Cardiac muscle cell (in vitro differentiated cells and primary cell): Measurements from ENCODE around the gene FANCI. TPM values are rescaled to one million over a fixed set of nuclear protein-coding genes. Genes with fewer than 3 reads are reported as not detected.

Experiments used
- DNase-seq, 2 donors: peaks; one replicate each; pipeline versions ENCODE4 v3.0.0 to v3.0.0-alpha.2; 2010 to 2017; ENCODE audit warnings: low read depth in 1 of 2, low spot score in 1 of 2
- H3K27ac ChIP-seq: fragments of 200-600 bp; sonication (generic); 2 replicates; pipeline ENCODE4 v1.5.1; 2016
- H3K27me3 ChIP-seq: fragments of 200-600 bp; sonication (generic); 2 replicates; pipeline ENCODE4 v1.6.0; 2016; ENCODE audit warnings: control low read depth
- H3K36me3 ChIP-seq: fragments of 200-600 bp; sonication (generic); 2 replicates; pipeline ENCODE4 v1.5.1; 2016; ENCODE audit warnings: control low read depth
- H3K4me1 ChIP-seq: fragments of 200-600 bp; sonication (generic); 2 replicates; pipeline ENCODE4 v1.8.1; 2017; ENCODE audit warnings: low read depth, mild to moderate bottlenecking, mixed run types
- H3K4me3 ChIP-seq: fragments of 200-600 bp; sonication (generic); 2 replicates; pipeline ENCODE4 v1.5.1; 2016; ENCODE audit warnings: mild to moderate bottlenecking
- H3K9me3 ChIP-seq: fragments of 200-600 bp; sonication (generic); 2 replicates; pipeline ENCODE4 v1.5.1; 2017; ENCODE audit warnings: low read depth, mild to moderate bottlenecking, control low read depth
- CTCF ChIP-seq: IDR thresholded peaks from 2 replicates; pipeline ENCODE4 v1.5.1; 2012; ENCODE audit warnings: low read depth, mild to moderate bottlenecking, low read length
- polyA plus RNA-seq: library from polyadenylated mRNA; unstranded; fragments of >200 nt; fragmentation: Nextera tagmentation; extraction: Ambion mirVana; gene quantifications from 2 replicates; pipeline ENCODE4 v1.2.1, GENCODE V29; 2016
- total RNA-seq: library from RNA; depleted of rRNA; stranded (reverse); fragments of >200 nt; gene quantifications from 2 replicates; pipeline ENCODE4 v1.2.3, GENCODE V29; 2016

FANCI gene
- total and polyA plus RNA-seq, 2 experiments from 2014 or later, result 13.3 to 22.8 TPM

DNA sequence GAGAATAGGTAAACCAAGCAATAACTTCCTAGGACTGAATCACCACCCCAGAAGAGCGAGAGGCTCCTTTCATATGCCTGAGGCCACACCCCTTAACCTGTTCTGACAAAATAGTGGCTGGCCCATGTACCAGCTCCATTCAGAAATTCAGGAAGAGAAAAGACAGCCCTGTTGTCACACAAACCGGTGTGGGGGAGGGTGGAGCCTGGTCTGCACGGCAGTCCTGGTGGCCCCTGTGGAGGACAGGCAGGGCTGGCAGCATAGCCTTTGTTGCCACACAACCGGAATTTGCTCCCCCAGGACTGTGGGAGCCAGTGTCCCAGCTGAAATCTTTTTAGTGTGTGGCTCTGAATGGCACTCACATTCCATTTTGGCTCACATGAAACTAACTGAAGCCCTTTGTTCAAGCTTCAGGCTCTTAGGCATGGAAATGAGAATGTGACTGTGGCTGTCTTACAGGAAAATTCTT, 46.2 kb upstream of the FANCI start:
- Histone ChIP-seq H3K36me3 (peaks cover 10% of the 10 kb centered on the region), H3K27me3 (no peaks in the 10 kb centered on the region), H3K27ac (peak overlapping the region; percentile 70), H3K4me3 (no peak overlapping the region), H3K9me3 (no peaks in the 10 kb centered on the region), H3K4me1 (peaks cover 23% of the 10 kb centered on the region)
- no peak for TF ChIP-seq CTCF
- DNase-seq, result peak in 1 of 2 donors; percentile 66

- Histone ChIP-seq H3K4me1 (peaks cover 23% of the 10 kb centered on the region), H3K9me3 (no peaks in the 10 kb centered on the region), H3K27ac (peak overlapping the region; percentile 70), H3K27me3 (no peaks in the 10 kb centered on the region), H3K36me3 (peaks cover 3% of the 10 kb centered on the region), H3K4me3 (no peak overlapping the region)
- TF ChIP-seq CTCF, result no peak
- DNase-seq, result no peak
These were observed 45.6 kb upstream of the FANCI start for GRCh38 chr15:89198196-89198595.

GRCh38 chr15:89198934-89199333, 44.8 kb upstream of the FANCI start:
- Histone ChIP-seq H3K9me3 (no peaks in the 10 kb centered on the region), H3K4me1 (peaks cover 23% of the 10 kb centered on the region), H3K27ac (no peak overlapping the region), H3K36me3 (no peaks in the 10 kb centered on the region), H3K4me3 (no peak overlapping the region), H3K27me3 (no peaks in the 10 kb centered on the region)
- TF ChIP-seq CTCF, result no peak
- DNase-seq, result no peak

GRCh38 chr15:89199746-89200145, 44.0 kb upstream of the FANCI start:
- no peak for TF ChIP-seq CTCF
- H3K4me3 ChIP-seq, result no peak overlapping the region
- peak in 1 of 2 donors; percentile 26 for DNase-seq
- H3K9me3 ChIP-seq, result no peaks in the 10 kb centered on the region
- no peaks in the 10 kb centered on the region for H3K27me3 ChIP-seq
- H3K36me3 ChIP-seq, result no peaks in the 10 kb centered on the region
- H3K27ac ChIP-seq, result peak overlapping the region; percentile 42
- peaks cover 23% of the 10 kb centered on the region for H3K4me1 ChIP-seq

GRCh38 chr15:89200182-89200581, 43.6 kb upstream of the FANCI start:
- peaks cover 23% of the 10 kb centered on the region for H3K4me1 ChIP-seq
- no peak overlapping the region for H3K27ac ChIP-seq
- H3K27me3 ChIP-seq, result no peaks in the 10 kb centered on the region
- no peak overlapping the region for H3K4me3 ChIP-seq
- TF ChIP-seq CTCF, result no peak
- no peaks in the 10 kb centered on the region for H3K36me3 ChIP-seq
- no peak for DNase-seq
- no peaks in the 10 kb centered on the region for H3K9me3 ChIP-seq
